Muscle layer of duodenum (tissue), 2 donors: ENCODE results near the gene PRDM8.

Experiments
- H3K27ac ChIP-seq: one replicate; pipeline ENCODE4 v1.7.0; 2013; ENCODE audit warnings: mild to moderate bottlenecking, low read length
- H3K27me3 ChIP-seq: one replicate; pipeline ENCODE4 v1.7.0; 2013; ENCODE audit warnings: low read depth, mild to moderate bottlenecking, control low read depth, low read length
- H3K36me3 ChIP-seq, 2 donors: one replicate each; pipeline ENCODE4 v1.7.0; 2013; ENCODE audit warnings: low read length in 2 of 2, control low read depth in 1 of 2, mild to moderate bottlenecking in 1 of 2; ENCODE audit not compliant: insufficient read depth in 2 of 2, control insufficient read depth in 1 of 2
- H3K4me1 ChIP-seq, 2 donors: one replicate each; pipeline ENCODE4 v1.7.0; 2013; ENCODE audit warnings: low read length in 2 of 2, mild to moderate bottlenecking in 2 of 2, control low read depth in 1 of 2, moderate library complexity in 1 of 2; ENCODE audit not compliant: insufficient read depth in 2 of 2, control insufficient read depth in 1 of 2
- H3K4me3 ChIP-seq, 2 donors: one replicate each; pipeline ENCODE4 v1.7.0; 2013; ENCODE audit warnings: low read length in 2 of 2, low read depth in 1 of 2, mild to moderate bottlenecking in 1 of 2
- H3K9me3 ChIP-seq, 2 donors: one replicate each; pipeline ENCODE4 v1.7.0; 2013; ENCODE audit warnings: low read length in 2 of 2, control low read depth in 1 of 2, mild to moderate bottlenecking in 1 of 2; ENCODE audit not compliant: control insufficient read depth in 1 of 2
- donor health status: healthy.

PRDM8 gene

GRCh38 chr4:80196922-80197573 is at the start of gene PRDM8:
PRDM8 (plus strand) TSS chr4:80197503; CDS start chr4:80200081, 2,578 bp downstream.
- Histone ChIP-seq H3K27me3 (peaks cover 10% of the 10 kb centered on the region), H3K27ac (no peak within 1 kb of the TSS), H3K4me1 (peaks cover 0 to 14% of the 10 kb centered on the region in 2 donors)

GRCh38 chr4:80150387-80151180 is 46.7 kb upstream of the PRDM8 start:
- Histone ChIP-seq H3K9me3 (no peaks in the 10 kb centered on the region), H3K36me3 (no peaks in the 10 kb centered on the region)

More at GRCh38 chr4:80196922-80197573, at the start of gene PRDM8:
- Histone ChIP-seq H3K9me3 (no peaks in the 10 kb centered on the region), H3K36me3 (peaks cover 0 to 4% of the 10 kb centered on the region in 2 donors), H3K4me3 (peak within 1 kb of the TSS; percentile 52 to 55)

GRCh38 chr4:80151981-80152380 is 45.3 kb upstream of the PRDM8 start:
- Histone ChIP-seq H3K9me3 (no peaks in the 10 kb centered on the region), H3K36me3 (no peaks in the 10 kb centered on the region), H3K4me3 (no peak overlapping the region), H3K4me1 (no peaks in the 10 kb centered on the region), H3K27ac (no peak overlapping the region), H3K27me3 (no peaks in the 10 kb centered on the region)

More at GRCh38 chr4:80150387-80151180, 46.7 kb upstream of the PRDM8 start:
- H3K27ac ChIP-seq: no peak overlapping the region
- H3K4me3 ChIP-seq: no peak overlapping the region
- no peaks in the 10 kb centered on the region for H3K4me1 ChIP-seq
- no peaks in the 10 kb centered on the region for H3K27me3 ChIP-seq

- no peak overlapping the region for H3K27ac ChIP-seq
Observed at GRCh38 chr4:80153874-80154544, 43.3 kb upstream of the PRDM8 start.

GRCh38 chr4:80154545-80154933 is 42.8 kb upstream of the PRDM8 start:
- H3K27ac ChIP-seq: no peak overlapping the region
- H3K4me1 ChIP-seq: no peaks in the 10 kb centered on the region
- no peaks in the 10 kb centered on the region for H3K27me3 ChIP-seq
- no peaks in the 10 kb centered on the region for H3K9me3 ChIP-seq
- H3K4me3 ChIP-seq: no peak overlapping the region
- no peaks in the 10 kb centered on the region for H3K36me3 ChIP-seq

More at GRCh38 chr4:80153874-80154544, 43.3 kb upstream of the PRDM8 start:
- no peaks in the 10 kb centered on the region for H3K9me3 ChIP-seq
- no peaks in the 10 kb centered on the region for H3K36me3 ChIP-seq
- H3K4me1 ChIP-seq: no peaks in the 10 kb centered on the region
- H3K4me3 ChIP-seq: no peak overlapping the region
- no peaks in the 10 kb centered on the region for H3K27me3 ChIP-seq

DNA sequence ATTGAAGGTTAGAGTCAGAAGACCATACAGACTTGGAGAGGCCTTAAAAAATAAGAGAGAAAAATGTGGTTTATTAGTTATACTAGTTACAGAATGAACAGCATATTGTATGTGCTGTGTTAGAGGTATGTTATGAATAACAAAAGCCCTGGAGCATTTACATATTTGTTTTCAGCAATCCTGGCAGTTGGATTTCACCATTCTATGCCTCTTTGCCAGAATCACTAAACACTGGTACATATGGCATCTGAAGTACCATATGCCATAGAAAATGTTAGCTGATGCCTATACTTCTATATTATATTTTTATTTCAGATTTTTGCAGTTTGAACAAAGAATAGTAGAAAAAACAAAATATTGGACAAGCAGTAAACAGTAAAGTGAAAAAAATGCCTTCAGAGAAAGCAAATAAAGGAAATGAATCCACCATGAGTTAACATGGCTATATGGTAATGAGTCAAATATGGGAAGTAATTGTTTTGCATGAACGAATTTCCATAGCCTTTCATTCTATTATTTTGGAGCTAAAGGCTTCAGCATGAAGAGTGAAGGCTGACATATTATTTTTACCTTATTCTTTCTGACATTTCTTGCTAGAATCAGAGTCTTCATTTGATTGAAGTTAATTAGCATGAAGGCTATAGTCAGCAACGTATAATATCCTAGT is 41.9 kb upstream of the PRDM8 start:
- H3K36me3 ChIP-seq: no peaks in the 10 kb centered on the region
- no peaks in the 10 kb centered on the region for H3K27me3 ChIP-seq
- H3K27ac ChIP-seq: no peak overlapping the region
- no peaks in the 10 kb centered on the region for H3K4me1 ChIP-seq
- H3K9me3 ChIP-seq: no peaks in the 10 kb centered on the region
- no peak overlapping the region for H3K4me3 ChIP-seq

DNA sequence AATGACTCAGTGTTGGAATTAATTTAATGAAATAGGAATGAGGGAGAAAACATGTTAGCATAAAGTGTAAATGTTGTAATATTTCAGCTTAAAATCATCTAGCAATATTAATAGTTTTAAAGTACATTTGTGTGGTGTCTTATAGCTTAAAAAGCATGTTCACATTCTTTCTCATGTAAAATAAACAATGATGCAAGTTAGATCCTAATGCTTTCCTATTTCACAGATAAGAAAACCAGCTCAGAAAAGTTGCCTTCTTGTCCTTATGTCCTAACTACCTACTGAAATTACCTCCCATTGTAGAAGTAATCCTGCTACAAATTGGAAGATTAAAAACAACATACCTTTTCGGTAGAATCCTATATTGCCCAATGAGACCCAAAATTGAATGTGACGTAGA is 40.9 kb upstream of the PRDM8 start:
- Histone ChIP-seq H3K36me3 (no peaks in the 10 kb centered on the region), H3K27me3 (no peaks in the 10 kb centered on the region), H3K27ac (no peak overlapping the region), H3K9me3 (no peaks in the 10 kb centered on the region), H3K4me1 (no peaks in the 10 kb centered on the region), H3K4me3 (no peak overlapping the region)

DNA sequence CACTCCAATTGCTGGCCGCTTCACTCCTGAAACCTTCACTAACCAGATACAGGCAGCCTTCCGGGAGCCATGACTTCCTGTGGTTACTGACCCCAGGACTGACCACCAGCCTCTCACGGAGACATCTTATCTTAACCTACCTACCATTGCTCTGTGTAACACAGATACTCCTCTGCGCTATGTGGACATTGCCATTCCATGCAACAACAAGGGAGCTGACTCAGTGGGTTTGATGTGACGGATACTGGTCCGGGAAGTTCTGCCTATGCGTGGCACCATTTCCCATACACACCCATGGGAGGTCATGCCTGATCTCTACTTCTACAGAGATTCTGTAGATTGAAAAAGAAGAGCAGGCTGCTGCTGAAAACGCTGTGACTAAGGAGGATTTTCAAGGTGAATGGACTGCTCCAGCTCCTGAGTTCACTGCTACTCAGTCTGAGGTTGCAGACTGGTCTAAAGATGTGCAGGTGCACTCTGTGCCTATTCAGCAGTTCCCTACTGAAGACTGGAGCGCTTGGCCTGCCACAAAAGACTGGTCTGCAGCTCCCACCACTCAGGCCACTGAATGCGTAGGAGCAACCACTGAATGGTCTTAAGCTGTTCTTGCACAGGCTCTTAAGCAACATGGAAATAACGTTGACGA is 35.8 kb upstream of the PRDM8 start:
- Histone ChIP-seq H3K36me3 (no peaks in the 10 kb centered on the region), H3K27ac (no peak overlapping the region)

GRCh38 chr4:80162418-80162817 is 34.9 kb upstream of the PRDM8 start:
- no peaks in the 10 kb centered on the region for H3K4me1 ChIP-seq
- no peaks in the 10 kb centered on the region for H3K36me3 ChIP-seq
- H3K9me3 ChIP-seq: no peaks in the 10 kb centered on the region
- H3K27ac ChIP-seq: no peak overlapping the region
- H3K4me3 ChIP-seq: no peak overlapping the region
- no peaks in the 10 kb centered on the region for H3K27me3 ChIP-seq

More for the DNA sequence above, 35.8 kb upstream of the PRDM8 start:
- H3K4me1 ChIP-seq: no peaks in the 10 kb centered on the region
- no peak overlapping the region for H3K4me3 ChIP-seq
- H3K9me3 ChIP-seq: no peaks in the 10 kb centered on the region
- no peaks in the 10 kb centered on the region for H3K27me3 ChIP-seq

- no peaks in the 10 kb centered on the region for H3K36me3 ChIP-seq
- no peak overlapping the region for H3K27ac ChIP-seq
- H3K4me1 ChIP-seq: no peaks in the 10 kb centered on the region
- H3K27me3 ChIP-seq: no peaks in the 10 kb centered on the region
- H3K4me3 ChIP-seq: no peak overlapping the region
- no peaks in the 10 kb centered on the region for H3K9me3 ChIP-seq
Observed at GRCh38 chr4:80165855-80166254, 31.4 kb upstream of the PRDM8 start.
